ENCODE data around the gene SNAPIN. TPM values are rescaled to one million over a fixed set of nuclear protein-coding genes. Genes with fewer than 3 reads are reported as not detected.

SNAPIN gene, protein sequence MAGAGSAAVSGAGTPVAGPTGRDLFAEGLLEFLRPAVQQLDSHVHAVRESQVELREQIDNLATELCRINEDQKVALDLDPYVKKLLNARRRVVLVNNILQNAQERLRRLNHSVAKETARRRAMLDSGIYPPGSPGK
- total RNA-seq, result 10 to 100 TPM; 60.8 to 84.0 TPM

DNA sequence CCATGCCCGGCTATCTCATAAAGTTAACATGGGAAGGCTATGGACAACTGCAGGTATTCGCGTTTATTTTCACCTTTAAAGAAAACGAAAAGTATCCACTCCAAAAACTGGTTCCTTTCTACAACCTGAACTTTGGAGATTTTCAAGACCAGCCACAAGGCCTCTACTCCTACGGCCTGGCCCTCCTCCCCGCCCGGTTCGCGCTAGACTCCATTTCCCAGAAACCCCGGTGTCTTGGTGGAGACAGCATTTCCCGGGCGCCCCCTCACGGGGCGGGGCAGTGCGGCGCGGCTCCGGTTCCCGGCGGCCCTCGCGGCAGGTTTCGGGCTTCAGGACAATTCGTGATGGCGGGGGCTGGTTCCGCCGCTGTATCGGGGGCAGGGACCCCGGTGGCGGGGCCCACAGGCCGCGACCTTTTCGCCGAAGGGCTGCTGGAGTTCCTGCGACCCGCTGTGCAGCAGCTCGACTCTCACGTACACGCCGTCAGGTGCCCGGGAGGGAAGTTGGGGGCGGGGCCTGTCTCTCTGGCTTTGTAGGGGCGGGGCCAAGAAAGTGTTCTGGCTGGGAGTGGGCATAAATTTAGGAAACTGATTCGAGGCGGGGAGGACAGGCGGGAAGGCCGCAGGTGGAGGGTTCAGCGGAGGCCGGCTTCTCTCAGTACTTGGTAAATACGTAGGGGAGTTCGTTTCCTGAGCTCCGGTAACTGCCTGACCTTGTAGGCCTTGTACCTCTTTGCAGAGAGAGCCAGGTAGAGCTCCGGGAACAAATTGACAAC is at the start of gene SNAPIN:
Gene SNAPIN (plus strand): TSS at position 304 of the 775 bp plus-strand sequence. CDS start 41 bp downstream, at position 345.
- H3K27ac ChIP-seq, result peak within 1 kb of the TSS; percentile 97 to 98
- TF ChIP-seq, protein P1, sequence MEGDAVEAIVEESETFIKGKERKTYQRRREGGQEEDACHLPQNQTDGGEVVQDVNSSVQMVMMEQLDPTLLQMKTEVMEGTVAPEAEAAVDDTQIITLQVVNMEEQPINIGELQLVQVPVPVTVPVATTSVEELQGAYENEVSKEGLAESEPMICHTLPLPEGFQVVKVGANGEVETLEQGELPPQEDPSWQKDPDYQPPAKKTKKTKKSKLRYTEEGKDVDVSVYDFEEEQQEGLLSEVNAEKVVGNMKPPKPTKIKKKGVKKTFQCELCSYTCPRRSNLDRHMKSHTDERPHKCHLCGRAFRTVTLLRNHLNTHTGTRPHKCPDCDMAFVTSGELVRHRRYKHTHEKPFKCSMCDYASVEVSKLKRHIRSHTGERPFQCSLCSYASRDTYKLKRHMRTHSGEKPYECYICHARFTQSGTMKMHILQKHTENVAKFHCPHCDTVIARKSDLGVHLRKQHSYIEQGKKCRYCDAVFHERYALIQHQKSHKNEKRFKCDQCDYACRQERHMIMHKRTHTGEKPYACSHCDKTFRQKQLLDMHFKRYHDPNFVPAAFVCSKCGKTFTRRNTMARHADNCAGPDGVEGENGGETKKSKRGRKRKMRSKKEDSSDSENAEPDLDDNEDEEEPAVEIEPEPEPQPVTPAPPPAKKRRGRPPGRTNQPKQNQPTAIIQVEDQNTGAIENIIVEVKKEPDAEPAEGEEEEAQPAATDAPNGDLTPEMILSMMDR (IDR thresholded peaks at IDR 0.05), result peak in 1 of 2 donors; percentile 53
- no peaks in the 10 kb centered on the region for H3K9me3 ChIP-seq
- H3K27me3 ChIP-seq, result no peaks in the 10 kb centered on the region
- DNase-seq (ENCODE audit: low spot score), result peak; percentile 92
- peak within 1 kb of the TSS; percentile 72 to 78 for H3K4me3 ChIP-seq
- peaks cover 29% of the 10 kb centered on the region for H3K36me3 ChIP-seq
- peaks cover 0 to 13% of the 10 kb centered on the region in 2 donors for H3K4me1 ChIP-seq

DNA sequence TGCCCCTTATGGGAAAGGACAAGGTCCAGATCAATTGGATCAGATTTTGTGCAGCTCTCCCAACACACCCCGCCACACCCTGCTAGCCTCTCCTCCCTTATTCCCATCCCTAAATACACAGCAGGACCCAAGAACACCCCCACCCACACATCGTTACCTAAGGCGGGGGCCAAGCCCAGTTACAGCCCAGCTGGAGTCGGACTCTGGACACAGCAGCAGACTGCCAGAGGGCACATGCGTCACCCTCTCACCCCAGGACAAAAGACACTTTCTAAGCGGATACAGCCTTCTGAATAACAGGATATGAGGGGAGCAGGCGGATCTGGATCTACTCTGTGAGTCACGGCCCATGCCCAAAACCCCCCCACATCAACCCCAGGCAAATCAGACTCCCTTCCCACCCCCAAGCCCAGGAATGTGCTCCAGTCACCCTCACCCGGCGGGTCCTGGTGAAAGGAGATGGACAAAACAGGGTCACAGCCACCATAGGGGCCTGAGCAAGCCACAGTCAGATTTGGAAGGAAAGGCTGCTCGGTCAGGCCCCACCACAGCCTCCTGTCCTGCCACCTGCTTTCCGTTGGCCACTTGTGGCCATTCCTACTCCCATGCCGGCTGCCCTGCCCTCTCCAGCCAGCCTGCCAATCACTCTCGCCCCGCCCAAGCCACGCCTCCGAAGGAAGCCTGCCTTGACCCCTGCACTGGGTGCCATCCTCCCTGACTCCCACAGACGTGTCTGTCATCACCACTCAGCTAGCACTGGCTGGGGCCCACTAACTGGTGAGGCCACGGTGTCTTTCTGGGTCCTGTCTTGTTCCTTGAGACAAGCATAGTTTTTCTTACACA is 49.5 kb upstream of the SNAPIN start:
- H3K4me1 ChIP-seq, result peaks cover 0 to 49% of the 10 kb centered on the region in 2 donors

DNA sequence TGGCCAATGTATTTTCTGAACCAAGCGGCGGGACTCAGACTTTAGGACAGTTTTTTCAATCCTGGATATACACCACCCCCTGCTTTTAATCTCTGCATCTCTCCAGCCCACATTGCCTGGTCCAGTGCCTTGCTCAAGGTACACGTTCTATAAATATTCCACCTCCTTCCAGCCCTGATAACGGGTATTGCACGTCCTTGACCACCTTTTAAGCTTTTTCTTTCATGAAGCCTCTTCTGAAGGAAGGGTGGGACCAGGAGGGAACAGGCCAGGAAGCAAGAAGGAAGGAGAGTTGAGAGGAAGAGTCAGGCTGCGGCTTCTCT is 49.0 kb upstream of the SNAPIN start:
- Histone ChIP-seq H3K27me3 (no peaks in the 10 kb centered on the region), H3K27ac (peak overlapping the region; percentile 91 to 93), H3K9me3 (no peaks in the 10 kb centered on the region), H3K36me3 (peaks cover 16% of the 10 kb centered on the region), H3K4me3 (peak overlapping the region in 1 of 2 donors; percentile 38), H3K4me1 (peaks cover 0 to 49% of the 10 kb centered on the region in 2 donors)
- DNase-seq (ENCODE audit: low spot score), result no peak
- TF ChIP-seq, protein P1 (IDR thresholded peaks at IDR 0.05), result no peak

More for the DNA sequence above, 49.5 kb upstream of the SNAPIN start:
- DNase-seq (ENCODE audit: low spot score), result peak; percentile 91
- Histone ChIP-seq H3K27ac (peak overlapping the region; percentile 91 to 93), H3K36me3 (peaks cover 16% of the 10 kb centered on the region), H3K4me3 (peak overlapping the region; percentile 28 to 38), H3K27me3 (no peaks in the 10 kb centered on the region), H3K9me3 (no peaks in the 10 kb centered on the region)
- TF ChIP-seq, protein P1 (IDR thresholded peaks at IDR 0.05), result no peak

DNA sequence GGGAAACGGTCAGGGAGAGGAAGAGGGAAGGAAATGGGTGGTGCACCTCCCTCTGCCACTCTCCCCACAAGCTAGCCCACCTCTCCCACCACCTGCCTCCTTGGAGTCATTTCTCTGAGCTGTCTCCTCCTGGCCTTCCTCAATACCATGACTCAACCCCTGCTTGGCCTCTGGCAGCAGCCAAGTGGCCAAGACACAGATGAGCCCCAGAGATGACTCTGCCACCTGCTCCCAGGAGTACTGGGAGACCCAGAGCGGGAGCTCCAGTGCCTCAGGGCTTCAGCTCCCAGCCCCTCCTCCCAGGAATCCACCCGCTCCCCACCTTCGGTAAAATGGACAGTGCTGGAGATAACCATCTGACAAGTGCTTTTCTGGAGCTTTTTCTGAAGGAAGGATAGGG is 48.2 kb upstream of the SNAPIN start:
- Histone ChIP-seq H3K9me3 (no peaks in the 10 kb centered on the region), H3K4me3 (no peak overlapping the region), H3K27ac (peak overlapping the region; percentile 91 to 93), H3K27me3 (no peaks in the 10 kb centered on the region), H3K4me1 (peaks cover 0 to 49% of the 10 kb centered on the region in 2 donors), H3K36me3 (peaks cover 16% of the 10 kb centered on the region)
- TF ChIP-seq, protein P1 (IDR thresholded peaks at IDR 0.05), result no peak
- no peak for DNase-seq (ENCODE audit: low spot score)

DNA sequence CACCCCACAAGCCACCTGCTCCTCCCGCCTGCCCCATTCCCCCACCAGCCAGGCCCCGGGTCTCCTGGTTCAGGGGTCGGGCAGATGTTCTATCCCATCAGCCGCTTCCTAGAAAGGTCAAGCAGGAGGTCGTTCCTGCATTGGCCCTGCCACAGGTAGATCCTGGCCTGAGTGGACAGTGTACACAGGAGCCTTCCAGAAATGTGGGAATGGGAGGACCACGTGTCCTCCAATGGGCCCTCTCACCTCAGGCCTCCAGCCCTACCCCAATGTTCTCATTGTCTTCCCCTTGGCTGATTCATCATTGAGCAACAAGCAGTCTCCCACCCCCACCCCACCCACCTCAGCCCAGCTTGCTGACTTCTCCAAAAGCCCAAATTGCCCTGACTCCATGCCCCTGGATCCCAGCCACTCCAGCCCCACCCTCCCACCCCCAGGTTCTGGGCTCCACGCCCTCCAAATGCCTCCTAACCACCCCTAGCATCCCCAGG is 47.6 kb upstream of the SNAPIN start:
- TF ChIP-seq, protein P1 (IDR thresholded peaks at IDR 0.05), result no peak
- peak overlapping the region; percentile 91 to 93 for H3K27ac ChIP-seq
- no peaks in the 10 kb centered on the region for H3K9me3 ChIP-seq
- H3K36me3 ChIP-seq, result peaks cover 16% of the 10 kb centered on the region
- peak overlapping the region in 1 of 2 donors; percentile 59 for H3K4me3 ChIP-seq
- no peak for DNase-seq (ENCODE audit: low spot score)
- no peaks in the 10 kb centered on the region for H3K27me3 ChIP-seq
- peaks cover 0 to 52% of the 10 kb centered on the region in 2 donors for H3K4me1 ChIP-seq

All from right atrium auricular region (tissue), 2 donors.